HT1080 (cell line): ENCODE measurements around the gene OLFML2A. TPM values are rescaled to one million over a fixed set of nuclear protein-coding genes. Genes with fewer than 3 reads are reported as not detected.
"Not testable (repeated sequence)": the region's sequence is repeated elsewhere in the genome, so short reads cannot be mapped to it uniquely, and the experiment has no call there.

ENCODE experiments used
- DNase-seq: peaks from one replicate; pipeline ENCODE4 v3.0.0-alpha.2; 2015; ENCODE audit warnings: low read depth
- total RNA-seq: library from RNA; depleted of rRNA; stranded (reverse); fragments of >200 nt; shearing (Covaris generic); gene quantifications from 2 replicates; pipeline ENCODE4 v1.2.3, GENCODE V29; 2014

Gene OLFML2A
- total RNA-seq, 1 experiment from 2014 or later = 0.69 TPM

GRCh38 chr9:124818431-124819281, 41.7 kb downstream of the OLFML2A start:
- peak; percentile 82 for DNase-seq

GRCh38 chr9:124820698-124821623, 44.0 kb downstream of the OLFML2A start:
- DNase-seq = no peak

GRCh38 chr9:124828489-124829333, 51.8 kb downstream of the OLFML2A start:
- DNase-seq = no peak

- no peak for DNase-seq
These were observed 52.4 kb downstream of the OLFML2A start for GRCh38 chr9:124829334-124829669.

GRCh38 chr9:124830593-124830992, 53.7 kb downstream of the OLFML2A start:
- no peak for DNase-seq

- no peak for DNase-seq
These were observed 54.9 kb downstream of the OLFML2A start for GRCh38 chr9:124831642-124832364.

- peak; percentile 90 for DNase-seq
These were observed 57.7 kb downstream of the OLFML2A start for GRCh38 chr9:124834591-124834990.

GRCh38 chr9:124835026-124835557, 58.2 kb downstream of the OLFML2A start:
- DNase-seq = peak; percentile 76

GRCh38 chr9:124838132-124838531, 61.2 kb downstream of the OLFML2A start:
- DNase-seq = not testable (repeated sequence)

GRCh38 chr9:124838567-124839275, 61.8 kb downstream of the OLFML2A start:
- DNase-seq = not testable (repeated sequence)

- DNase-seq = no peak
These were observed 62.8 kb downstream of the OLFML2A start for GRCh38 chr9:124839612-124840299.

- no peak for DNase-seq
These were observed 63.4 kb downstream of the OLFML2A start for GRCh38 chr9:124840300-124840833.

- no peak for DNase-seq
These were observed 64.3 kb downstream of the OLFML2A start for GRCh38 chr9:124841075-124841821.

- DNase-seq = no peak
These were observed 66.6 kb downstream of the OLFML2A start for GRCh38 chr9:124843456-124844034.

GRCh38 chr9:124844291-124844690, 67.4 kb downstream of the OLFML2A start:
- DNase-seq = no peak

GRCh38 chr9:124846467-124846866, 69.5 kb downstream of the OLFML2A start:
- not testable (repeated sequence) for DNase-seq

GRCh38 chr9:124846969-124847368, 70.0 kb downstream of the OLFML2A start:
- DNase-seq = no peak

GRCh38 chr9:124849801-124850200, 72.9 kb downstream of the OLFML2A start:
- DNase-seq = no peak
